HL-60/S4 treated with phorbol 12-myristate 13-acetate at 8.2 ng/mL for 4 days and 3 days (cell line): ENCODE data around the gene STRADB.
"Not testable (repeated sequence)": the region's sequence is repeated elsewhere in the genome, so short reads cannot be mapped to it uniquely, and the experiment has no call there.

ENCODE experiments used
- in situ Hi-C: fragments of 300-500 bp; cut with MboI; formaldehyde crosslinking; loops from 2 replicates; pipeline ENCODE4 v1.15.0; 2022; ENCODE audit warnings: low sequenced_read_pairs

Gene STRADB

DNA sequence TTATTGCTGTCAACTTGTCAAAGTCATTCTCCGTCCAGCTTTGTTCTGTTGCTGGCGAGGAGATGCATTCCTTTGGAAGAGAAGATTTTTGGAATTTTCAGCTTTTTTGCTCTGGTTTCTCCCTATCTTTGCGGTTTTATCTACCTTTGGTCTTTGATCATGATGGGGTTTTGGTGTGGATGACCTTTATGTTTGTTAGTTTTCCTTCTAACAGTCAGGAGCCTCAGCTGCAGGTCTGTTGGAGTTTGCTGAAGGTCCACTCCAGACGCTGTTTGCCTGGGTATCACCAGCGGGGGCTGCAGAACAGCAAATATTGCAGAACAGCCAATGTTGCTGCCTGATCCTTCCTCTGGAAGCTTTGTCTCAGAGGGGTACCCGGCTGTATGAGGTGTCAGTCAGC is 21.7 kb upstream of the STRADB start:
- in situ Hi-C loops, result not testable (repeated sequence)

DNA sequence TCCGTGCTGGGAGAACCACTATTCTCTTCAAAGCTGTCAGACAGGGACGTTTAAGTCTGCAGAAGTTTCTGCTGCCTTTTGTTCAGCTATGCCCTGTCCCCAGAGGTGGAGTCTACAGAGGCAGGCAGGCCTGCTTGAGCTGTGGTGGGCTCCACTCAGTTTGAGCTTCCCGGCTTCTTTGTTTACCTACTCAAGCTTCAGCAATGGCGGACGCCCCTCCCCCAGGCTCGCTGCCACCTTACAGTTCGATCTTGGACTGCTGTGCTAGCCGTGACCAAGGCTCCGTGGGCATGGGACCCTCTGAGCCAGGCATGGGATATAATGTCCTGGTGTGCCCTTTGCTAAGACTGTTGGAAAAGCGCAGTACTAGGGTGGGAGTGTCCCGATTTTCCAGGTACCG is 21.2 kb upstream of the STRADB start:
- in situ Hi-C loops, result not testable (repeated sequence)

DNA sequence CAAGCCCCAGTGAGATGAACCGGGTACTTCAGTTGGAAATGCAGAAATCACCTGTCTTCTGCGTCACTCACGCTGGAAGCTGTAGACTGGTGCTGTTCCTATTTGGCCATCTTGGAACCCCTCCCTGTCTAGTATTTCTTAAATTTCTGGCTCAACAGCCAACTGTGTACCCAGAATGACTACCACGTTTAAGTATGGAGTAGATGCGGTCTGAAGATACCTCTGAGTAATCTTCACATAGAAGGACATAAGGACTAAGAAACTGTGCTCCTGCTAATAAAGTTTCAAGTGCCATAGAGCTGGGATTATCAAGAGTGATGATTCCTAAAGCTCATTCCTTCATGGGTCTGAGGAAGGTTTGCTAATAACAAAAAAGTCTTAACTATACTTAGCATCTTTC is 20.7 kb upstream of the STRADB start:
- in situ Hi-C loops, result no loop called here

DNA sequence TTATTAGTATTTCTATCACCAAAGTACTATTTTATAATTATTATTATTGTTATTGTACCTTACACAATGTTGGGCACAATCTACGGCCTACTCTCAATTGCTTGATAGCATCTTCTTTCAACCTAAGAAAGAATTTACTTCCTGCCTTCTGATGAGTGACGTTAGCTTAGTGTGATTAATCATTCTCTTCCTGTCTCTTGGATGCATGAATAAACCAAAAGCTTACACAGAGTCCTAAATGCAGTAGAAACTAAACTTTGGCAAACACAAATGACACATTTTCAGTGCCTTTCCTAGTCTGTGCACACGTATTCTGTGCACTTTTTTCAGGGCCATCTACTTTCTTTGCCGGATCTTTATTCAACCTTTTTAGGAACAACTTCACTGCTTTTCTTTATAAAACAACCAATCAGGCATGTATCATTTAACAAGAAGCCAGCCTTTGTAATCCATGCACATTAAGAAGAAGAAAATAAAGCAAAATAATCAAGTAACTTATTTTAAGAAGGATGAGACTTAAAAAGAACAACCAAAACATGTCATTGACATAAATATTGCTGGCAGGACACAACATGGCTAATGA is 19.4 kb upstream of the STRADB start:
- in situ Hi-C loops, result no loop called here

GRCh38 chr2:201432621-201433393 is 18.7 kb upstream of the STRADB start:
- in situ Hi-C loops, result no loop called here

DNA sequence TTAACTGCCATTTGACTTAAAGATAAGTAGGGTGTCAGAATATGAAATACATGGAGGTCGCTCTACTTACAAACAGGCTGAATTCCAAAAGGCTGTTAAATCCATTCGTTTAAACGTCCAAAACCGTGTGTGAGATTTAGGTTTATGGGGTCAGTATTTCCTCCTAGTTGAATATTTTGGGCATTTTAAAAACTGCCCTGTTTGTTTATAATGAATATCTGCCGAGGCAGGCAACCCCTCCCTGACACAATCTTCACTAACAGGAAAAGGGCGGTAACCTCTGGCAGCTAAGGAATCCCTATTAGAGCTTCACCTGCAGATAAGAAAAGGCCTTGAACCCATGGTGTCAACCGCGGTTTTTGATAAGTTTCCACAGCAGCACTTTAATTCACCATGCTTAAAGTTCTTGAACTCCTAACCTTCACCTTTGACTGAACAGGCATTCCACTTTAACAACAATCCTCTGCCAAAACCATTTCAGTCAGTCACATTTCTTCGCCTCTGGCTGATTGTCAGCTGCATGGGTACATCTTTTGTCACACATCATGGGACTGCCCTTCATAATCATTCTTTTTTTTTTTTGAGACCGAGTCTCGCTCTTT is 18.0 kb upstream of the STRADB start:
- in situ Hi-C loops, result no loop called here

DNA sequence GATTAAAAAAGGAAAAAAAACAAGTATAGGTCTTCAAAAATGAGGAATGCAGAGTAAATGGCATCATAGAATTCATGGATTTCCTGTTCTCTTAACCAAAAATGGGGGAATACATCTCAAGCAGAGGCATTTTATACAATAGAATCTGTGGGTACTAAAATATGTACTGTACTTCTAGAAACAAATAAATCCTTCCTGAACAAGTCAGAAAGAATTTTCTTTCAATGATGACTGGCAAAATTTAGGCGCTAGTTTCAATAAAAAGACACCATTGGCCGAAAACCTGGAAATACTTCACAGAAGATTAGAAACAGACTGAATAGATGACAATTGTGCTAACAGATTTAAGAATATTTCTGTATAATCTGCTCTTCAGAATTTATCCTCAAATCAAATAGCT is 15.4 kb upstream of the STRADB start:
- in situ Hi-C loops, result no loop called here

DNA sequence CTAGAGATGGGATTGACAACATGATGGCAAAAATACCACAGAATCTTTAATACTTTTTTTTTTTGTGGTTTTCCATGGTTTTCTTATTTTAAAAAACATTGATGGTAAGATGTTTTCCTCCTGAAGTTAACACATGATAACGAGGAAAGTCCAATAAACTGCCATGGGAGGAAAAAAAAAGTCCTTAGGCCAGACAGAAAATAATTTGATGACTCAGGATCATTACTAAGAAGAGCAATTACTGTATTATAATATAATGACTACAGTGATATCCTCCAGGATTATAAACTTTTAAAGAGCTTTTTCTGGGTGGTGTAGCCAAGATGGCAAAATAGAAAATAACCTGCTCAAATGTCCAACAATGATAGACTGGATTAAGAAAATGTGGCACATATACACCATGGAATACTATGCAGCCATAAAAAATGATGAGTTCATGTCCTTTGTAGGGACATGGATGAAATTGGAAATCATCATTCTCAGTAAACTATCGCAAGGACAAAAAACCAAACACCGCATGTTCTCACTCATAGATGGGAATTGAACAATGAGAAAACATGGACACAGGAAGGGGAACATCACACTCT is 12.1 kb upstream of the STRADB start:
- in situ Hi-C loops, result not testable (repeated sequence)

- in situ Hi-C loops, result no loop called here
Measured at GRCh38 chr2:201440182-201440581, 11.4 kb upstream of the STRADB start.

DNA sequence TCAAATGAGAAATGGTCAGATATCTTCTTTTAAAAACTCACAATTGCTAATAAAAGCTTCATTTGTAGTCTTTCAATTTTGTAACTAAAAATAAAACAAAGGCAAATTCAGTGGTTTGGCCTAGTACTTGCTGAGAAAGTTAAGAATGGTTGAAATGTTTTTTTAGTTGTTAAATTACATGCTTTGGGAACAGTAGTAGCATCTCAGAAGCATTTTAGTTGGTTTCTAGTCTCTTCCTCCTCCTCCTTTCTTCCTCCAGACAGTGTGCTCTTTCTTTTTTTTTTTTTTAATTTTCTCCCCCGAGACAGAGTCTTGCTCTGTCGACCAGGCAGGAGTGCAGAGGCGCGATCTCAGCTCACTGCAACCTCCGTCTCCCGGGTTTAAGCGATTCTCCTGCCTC is 10.1 kb upstream of the STRADB start:
- in situ Hi-C loops, result no loop called here

GRCh38 chr2:201444746-201445465 is 6.6 kb upstream of the STRADB start:
- in situ Hi-C loops, result no loop called here

DNA sequence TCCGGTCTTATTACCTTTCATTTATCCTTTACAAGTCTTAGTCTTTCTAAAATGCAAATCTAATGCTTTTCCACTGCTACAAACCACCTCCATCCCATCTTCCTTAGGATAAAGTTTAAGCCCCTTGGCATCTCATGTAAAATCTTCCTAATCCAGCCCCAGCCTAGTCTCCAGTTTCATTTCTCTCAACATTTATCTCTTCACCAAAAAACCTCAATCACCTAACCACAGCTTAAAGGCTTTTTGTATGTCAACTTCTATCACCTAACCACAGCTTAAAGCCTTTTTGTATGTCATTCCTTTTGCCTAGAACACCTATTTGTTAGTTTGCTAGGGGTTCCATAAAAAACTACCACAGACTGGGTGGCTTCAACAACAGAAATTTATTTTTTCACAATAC is 4.5 kb upstream of the STRADB start:
- in situ Hi-C loops, result no loop called here

GRCh38 chr2:201448061-201448460 is 3.5 kb upstream of the STRADB start:
- in situ Hi-C loops, result no loop called here

GRCh38 chr2:201448701-201449100 is 2.8 kb upstream of the STRADB start:
- in situ Hi-C loops, result no loop called here

DNA sequence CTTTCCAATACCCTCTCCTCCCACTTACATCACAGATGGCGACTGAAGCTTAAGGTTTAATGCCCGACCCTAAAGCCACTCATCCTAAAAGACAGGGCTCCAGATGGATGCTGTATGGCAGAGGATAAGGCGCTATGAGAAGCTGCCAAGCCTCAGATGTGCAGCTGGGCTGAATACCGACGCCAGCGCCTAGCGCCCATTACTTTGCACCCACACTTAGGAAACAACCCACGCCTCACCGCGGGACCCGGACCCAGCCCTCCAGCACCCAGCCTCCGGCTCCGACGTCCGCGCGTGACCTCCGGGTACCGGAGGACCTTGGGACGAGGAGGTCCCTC is 617 bp upstream of the STRADB start:
- in situ Hi-C loops, result no loop called here

- in situ Hi-C loops, result no loop called here
Measured at GRCh38 chr2:201452058-201452921, 750 bp downstream of the STRADB start.

- in situ Hi-C loops, result no loop called here
Measured at GRCh38 chr2:201452922-201453643, 1.5 kb downstream of the STRADB start.

GRCh38 chr2:201458381-201458780 is 6.8 kb downstream of the STRADB start:
- in situ Hi-C loops, result no loop called here

GRCh38 chr2:201460532-201460931 is 9.0 kb downstream of the STRADB start:
- in situ Hi-C loops, result no loop called here

- in situ Hi-C loops, result no loop called here
Measured at GRCh38 chr2:201464547-201464946, 13.0 kb downstream of the STRADB start.
